K562 (cell line): Measurements from ENCODE around the gene MIEF1. TPM values are rescaled to one million over a fixed set of nuclear protein-coding genes. Genes with fewer than 3 reads are reported as not detected.

ENCODE experiments used
- CCAR2 ChIP-seq: fragments of 200-400 bp; formaldehyde crosslinking; IDR thresholded peaks from 2 replicates; pipeline ENCODE4 v1.6.1; 2017; ENCODE audit warnings: mild to moderate bottlenecking, low read depth, low read length
- CEBPG ChIP-seq, 3 experiments: fragments of 200-800 bp in 1 of 3; sonication (Bioruptor generic) in 1 of 3; sonication (generic) in 1 of 3; formaldehyde crosslinking in 1 of 3; IDR thresholded peaks in 2 of 3; conservative IDR thresholded peaks in 1 of 3; 2 replicates each; pipeline versions ENCODE4 v1.6.1 to v1.8.0; 2016 to 2022; ENCODE audit warnings: missing compliant biosample characterization in 2 of 3, missing genetic modification characterization in 2 of 3, mild to moderate bottlenecking in 1 of 3, missing genetic modification reagents in 1 of 3
- EP300 ChIP-seq: IDR thresholded peaks from 2 replicates; pipeline ENCODE4 v1.6.1; 2012; ENCODE audit warnings: low read length, improper control_type of control experiment
- GABPA ChIP-seq: fragments of 200-800 bp; sonication (Bioruptor generic); conservative IDR thresholded peaks from 2 replicates; pipeline ENCODE4 v1.6.1; 2016; ENCODE audit warnings: low read depth, missing genetic modification characterization, missing compliant biosample characterization
- GTF2F1 ChIP-seq: IDR thresholded peaks from 2 replicates; pipeline ENCODE4 v1.6.1; 2011; ENCODE audit warnings: low read depth, low read length, improper control_type of control experiment
- HSF4 ChIP-seq: fragments of 250-450 bp; sonication (Bioruptor Pico); IDR thresholded peaks from 2 replicates; pipeline ENCODE4 v2.1.2; 2022; ENCODE audit warnings: mild to moderate bottlenecking, moderate library complexity, borderline replicate concordance
- JUN ChIP-seq, 2 experiments: sonication (generic) in 1 of 2; formaldehyde crosslinking in 1 of 2; IDR thresholded peaks; 2 replicates each; pipeline versions ENCODE4 v1.6.1 to v1.8.0; 2012 to 2022; ENCODE audit warnings: borderline replicate concordance in 2 of 2, mild to moderate bottlenecking in 2 of 2, improper control_type of control experiment in 1 of 2, low read depth in 1 of 2, low read length in 1 of 2, missing genetic modification reagents in 1 of 2
- NCOA1 ChIP-seq: fragments of 450-650 bp; IDR thresholded peaks from 2 replicates; pipeline ENCODE4 v1.6.1; 2016; ENCODE audit warnings: low read depth
- NELFE ChIP-seq: IDR thresholded peaks from 2 replicates; pipeline ENCODE4 v1.6.1; 2011; ENCODE audit warnings: mild to moderate bottlenecking; ENCODE audit not compliant: insufficient read depth, insufficient read length
- POLR3G ChIP-seq: IDR thresholded peaks from 2 replicates; pipeline ENCODE4 v1.6.1; 2011; ENCODE audit not compliant: insufficient read length, insufficient replicate concordance; ENCODE audit errors: extremely low read depth
- PRMT5 ChIP-seq: sonication (generic); formaldehyde crosslinking; IDR thresholded peaks from 2 replicates; pipeline ENCODE4 v1.5.0; 2020; ENCODE audit warnings: missing genetic modification reagents
- SMC3 ChIP-seq: conservative IDR thresholded peaks from 2 replicates; pipeline ENCODE4 v1.6.1; 2011; ENCODE audit warnings: low read depth, low read length, improper control_type of control experiment; ENCODE audit not compliant: insufficient read depth
- SP2 ChIP-seq: IDR thresholded peaks from 2 replicates; pipeline ENCODE4 v1.6.1; 2011; ENCODE audit warnings: mild to moderate bottlenecking, low read depth, low read length, moderate library complexity; ENCODE audit not compliant: poor library complexity, severe bottlenecking; ENCODE audit errors: extremely low read depth
- SRSF9 ChIP-seq: fragments of 200-400 bp; formaldehyde crosslinking; IDR thresholded peaks from 2 replicates; pipeline ENCODE4 v1.6.1; 2017; ENCODE audit warnings: low read depth, low read length, borderline replicate concordance
- STAT6 ChIP-seq: sonication (generic); formaldehyde crosslinking; IDR thresholded peaks from 2 replicates; pipeline ENCODE4 v1.8.1; 2023; ENCODE audit warnings: mild to moderate bottlenecking, missing genetic modification reagents
- TAF9B ChIP-seq: fragments of 450-650 bp; IDR thresholded peaks from 2 replicates; pipeline ENCODE4 v1.6.1; 2018; ENCODE audit warnings: mild to moderate bottlenecking; ENCODE audit not compliant: partially characterized antibody
- ZNF324 ChIP-seq: fragments of 250-450 bp; sonication (Bioruptor Pico); IDR thresholded peaks from 2 replicates; pipeline ENCODE4 v1.4.0; 2020; ENCODE audit warnings: mild to moderate bottlenecking
- ZNF561 ChIP-seq: fragments of 450-650 bp; formaldehyde crosslinking; conservative IDR thresholded peaks from 2 replicates; pipeline ENCODE4 v1.4.0; 2020; ENCODE audit warnings: mild to moderate bottlenecking, moderate library complexity
- polyA plus RNA-seq, 8 experiments: library from polyadenylated mRNA; depleted of rRNA in 4 of 8; stranded (reverse) in 5 of 8; unstranded in 3 of 8; fragments of >200 nt; fragmentation: Nextera tagmentation in 2 of 8; fragmentation: Illumina TruSeq in 1 of 8; extraction: Ambion mirVana in 2 of 8; extraction: Trizol in 1 of 8; gene quantifications; 2 replicates each; pipeline versions ENCODE4 v1.2.1 to v1.2.3, GENCODE V29; 2011 to 2014; ENCODE audit warnings: inconsistent platforms in 1 of 8, missing spikeins in 1 of 8
- total RNA-seq, 7 experiments: library from RNA; depleted of rRNA in 6 of 7; stranded (reverse); fragments of >200 nt in 6 of 7; fragmentation: Illumina TruSeq in 2 of 7; extraction: Trizol in 2 of 7; gene quantifications; 2 replicates each; pipeline versions ENCODE4 v1.2.1 to v1.2.3, GENCODE V29; 2011 to 2021; ENCODE audit warnings: low replicate concordance in 1 of 7
- TF ChIP-seq, protein P1 (sequence below): fragments of 250-450 bp; sonication (Bioruptor Pico); IDR thresholded peaks from 2 replicates; pipeline ENCODE4 v1.4.0; 2020; ENCODE audit warnings: mild to moderate bottlenecking, moderate library complexity, borderline replicate concordance

The MIEF1 gene
- total and polyA plus RNA-seq, 9 of the 15 experiments (the other 6 are each of a cell fraction or from before 2014, with no cell fraction given) = 10.9 to 51.8 (median 25.5) TPM

GRCh38 chr22:39532215-39533073 is 30.4 kb downstream of the MIEF1 start, which contains the start of gene RPS19BP1 (continued):
- TF ChIP-seq STAT6 (CRISPR knock-in tag) = no peak
- TF ChIP-seq ZNF324 = no peak
- TF ChIP-seq SRSF9 = no peak
- TF ChIP-seq, protein P1, sequence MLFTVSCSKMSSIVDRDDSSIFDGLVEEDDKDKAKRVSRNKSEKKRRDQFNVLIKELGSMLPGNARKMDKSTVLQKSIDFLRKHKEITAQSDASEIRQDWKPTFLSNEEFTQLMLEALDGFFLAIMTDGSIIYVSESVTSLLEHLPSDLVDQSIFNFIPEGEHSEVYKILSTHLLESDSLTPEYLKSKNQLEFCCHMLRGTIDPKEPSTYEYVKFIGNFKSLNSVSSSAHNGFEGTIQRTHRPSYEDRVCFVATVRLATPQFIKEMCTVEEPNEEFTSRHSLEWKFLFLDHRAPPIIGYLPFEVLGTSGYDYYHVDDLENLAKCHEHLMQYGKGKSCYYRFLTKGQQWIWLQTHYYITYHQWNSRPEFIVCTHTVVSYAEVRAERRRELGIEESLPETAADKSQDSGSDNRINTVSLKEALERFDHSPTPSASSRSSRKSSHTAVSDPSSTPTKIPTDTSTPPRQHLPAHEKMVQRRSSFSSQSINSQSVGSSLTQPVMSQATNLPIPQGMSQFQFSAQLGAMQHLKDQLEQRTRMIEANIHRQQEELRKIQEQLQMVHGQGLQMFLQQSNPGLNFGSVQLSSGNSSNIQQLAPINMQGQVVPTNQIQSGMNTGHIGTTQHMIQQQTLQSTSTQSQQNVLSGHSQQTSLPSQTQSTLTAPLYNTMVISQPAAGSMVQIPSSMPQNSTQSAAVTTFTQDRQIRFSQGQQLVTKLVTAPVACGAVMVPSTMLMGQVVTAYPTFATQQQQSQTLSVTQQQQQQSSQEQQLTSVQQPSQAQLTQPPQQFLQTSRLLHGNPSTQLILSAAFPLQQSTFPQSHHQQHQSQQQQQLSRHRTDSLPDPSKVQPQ (CRISPR knock-in tag) = no peak
- TF ChIP-seq SMC3 = no peak
- no peak for TF ChIP-seq GTF2F1
- no peak for TF ChIP-seq CCAR2
- no peak for TF ChIP-seq JUN (IDR thresholded peaks at IDR 0.05; ENCODE audit: borderline replicate concordance, low read depth, low read length)
- TF ChIP-seq JUN (CRISPR knock-in tag; IDR thresholded peaks at IDR 0.05; ENCODE audit: borderline replicate concordance) = no peak
- TF ChIP-seq ZNF561 = no peak
- TF ChIP-seq NCOA1 = peak; percentile 90
- TF ChIP-seq PRMT5 (CRISPR knock-in tag) = no peak
- peak; percentile 97 for TF ChIP-seq GABPA (tag)
- TF ChIP-seq POLR3G = no peak
- no peak for TF ChIP-seq NELFE
- TF ChIP-seq SP2 = peak; percentile 48
- TF ChIP-seq HSF4 (CRISPR knock-in tag) = no peak
- TF ChIP-seq EP300 = no peak
- TF ChIP-seq TAF9B = peak; percentile 0
- TF ChIP-seq CEBPG (CRISPR knock-in tag; IDR thresholded peaks at IDR 0.05) = peak; percentile 87
- TF ChIP-seq CEBPG (tag; conservative IDR thresholded peaks at IDR 0.05 in 1 of 2, IDR thresholded peaks at IDR 0.05 in 1 of 2) = peak; percentile 90 to 92
